Stimulated activated naive CD8-positive, alpha-beta T cell treated with anti-CD3 and anti-CD28 coated beads, Interleukin-15, Interleukin-2, amounts not matched to agents 100 ng/mL and 50 ng/mL, for 24 hours (primary cell): ENCODE measurements around the gene GINS2.

ENCODE experiments used
- H3K27ac Mint-ChIP-seq: one replicate; pipeline ENCODE4 v1.8.0; 2021; ENCODE audit warnings: mild to moderate bottlenecking, mixed read lengths
- H3K27me3 Mint-ChIP-seq: one replicate; pipeline ENCODE4 v1.8.0; 2021; ENCODE audit warnings: mixed read lengths
- H3K36me3 Mint-ChIP-seq: one replicate; pipeline ENCODE4 v1.8.0; 2021; ENCODE audit warnings: low read depth, mixed read lengths
- H3K4me1 Mint-ChIP-seq: one replicate; pipeline ENCODE4 v1.8.0; 2021; ENCODE audit warnings: low read depth, mixed read lengths
- H3K4me3 Mint-ChIP-seq: one replicate; pipeline ENCODE4 v1.8.0; 2021; ENCODE audit warnings: mild to moderate bottlenecking, mixed read lengths
- H3K9me3 Mint-ChIP-seq: one replicate; pipeline ENCODE4 v1.8.0; 2021; ENCODE audit warnings: mixed read lengths

Gene GINS2

DNA sequence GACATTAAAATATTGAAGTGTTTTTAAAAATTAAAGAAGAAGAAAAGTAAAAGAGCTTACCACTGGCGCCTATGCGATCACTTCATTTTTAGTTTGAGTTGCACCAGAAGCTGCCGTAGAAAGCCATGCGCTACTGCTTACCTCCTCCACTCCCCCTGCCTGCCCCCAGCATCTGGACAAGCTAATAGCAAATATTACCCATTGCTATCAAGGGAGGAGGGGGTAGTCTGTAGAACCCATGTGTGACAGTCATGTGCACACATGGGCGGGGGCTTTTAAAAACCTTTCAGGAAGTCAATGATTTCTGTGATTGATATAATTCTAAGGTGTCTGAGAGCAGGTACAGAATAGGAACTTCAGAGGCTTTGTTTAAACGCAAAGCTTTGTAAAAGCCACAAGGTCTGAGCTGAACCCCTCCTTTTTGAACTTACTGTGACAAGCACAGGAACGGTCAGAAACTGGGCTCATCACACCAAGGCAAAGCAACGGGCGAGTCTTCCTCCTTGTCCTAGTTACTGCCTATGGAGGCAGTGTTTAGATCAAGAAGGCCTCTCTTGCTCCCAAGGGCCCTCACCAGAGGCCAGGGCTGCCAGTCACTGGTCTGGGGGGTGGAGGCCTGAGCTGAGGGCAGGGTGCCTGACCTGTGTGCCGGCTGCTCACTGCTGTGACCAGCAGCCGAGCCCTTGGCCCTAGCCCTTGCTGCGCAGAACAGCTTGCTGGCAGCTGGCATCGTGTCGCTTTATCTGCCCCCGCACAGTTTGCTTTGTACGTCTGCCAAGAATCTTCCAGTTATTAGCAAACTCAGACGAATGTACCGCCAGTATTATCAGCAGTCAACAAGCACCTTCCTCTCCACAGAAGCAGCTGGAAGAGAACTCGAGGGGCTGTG is 15.0 kb downstream of the GINS2 start:
- Mint-ChIP-seq H3K4me1 (peaks cover 19% of the 10 kb centered on the region), H3K9me3 (no peaks in the 10 kb centered on the region), H3K27me3 (no peaks in the 10 kb centered on the region), H3K4me3 (no peak overlapping the region), H3K36me3 (peaks cover 78% of the 10 kb centered on the region), H3K27ac (no peak overlapping the region)

DNA sequence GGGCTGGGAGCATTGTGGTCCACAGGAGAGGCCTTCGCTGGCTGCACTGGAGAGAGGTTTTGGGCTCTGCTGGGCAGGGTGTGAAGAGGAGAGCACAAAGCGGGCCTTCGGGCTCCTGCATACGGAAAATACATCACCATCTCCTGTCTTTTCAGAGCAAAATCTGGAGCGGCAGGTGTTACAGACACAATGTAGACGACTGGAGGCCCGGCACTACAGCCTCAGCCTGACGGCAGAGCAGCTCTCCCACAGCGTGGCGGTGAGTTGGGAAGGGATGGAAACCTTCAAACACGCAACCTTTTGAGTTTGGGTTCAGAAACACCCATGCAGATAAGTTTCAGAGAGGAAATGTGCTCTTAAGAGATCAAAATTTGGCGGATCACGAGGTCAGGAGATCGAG is 17.9 kb downstream of the GINS2 start:
- H3K4me3 Mint-ChIP-seq, result no peak overlapping the region
- peaks cover 10% of the 10 kb centered on the region for H3K4me1 Mint-ChIP-seq
- H3K27ac Mint-ChIP-seq, result no peak overlapping the region
- no peaks in the 10 kb centered on the region for H3K9me3 Mint-ChIP-seq
- H3K27me3 Mint-ChIP-seq, result no peaks in the 10 kb centered on the region
- H3K36me3 Mint-ChIP-seq, result peaks cover 63% of the 10 kb centered on the region

DNA sequence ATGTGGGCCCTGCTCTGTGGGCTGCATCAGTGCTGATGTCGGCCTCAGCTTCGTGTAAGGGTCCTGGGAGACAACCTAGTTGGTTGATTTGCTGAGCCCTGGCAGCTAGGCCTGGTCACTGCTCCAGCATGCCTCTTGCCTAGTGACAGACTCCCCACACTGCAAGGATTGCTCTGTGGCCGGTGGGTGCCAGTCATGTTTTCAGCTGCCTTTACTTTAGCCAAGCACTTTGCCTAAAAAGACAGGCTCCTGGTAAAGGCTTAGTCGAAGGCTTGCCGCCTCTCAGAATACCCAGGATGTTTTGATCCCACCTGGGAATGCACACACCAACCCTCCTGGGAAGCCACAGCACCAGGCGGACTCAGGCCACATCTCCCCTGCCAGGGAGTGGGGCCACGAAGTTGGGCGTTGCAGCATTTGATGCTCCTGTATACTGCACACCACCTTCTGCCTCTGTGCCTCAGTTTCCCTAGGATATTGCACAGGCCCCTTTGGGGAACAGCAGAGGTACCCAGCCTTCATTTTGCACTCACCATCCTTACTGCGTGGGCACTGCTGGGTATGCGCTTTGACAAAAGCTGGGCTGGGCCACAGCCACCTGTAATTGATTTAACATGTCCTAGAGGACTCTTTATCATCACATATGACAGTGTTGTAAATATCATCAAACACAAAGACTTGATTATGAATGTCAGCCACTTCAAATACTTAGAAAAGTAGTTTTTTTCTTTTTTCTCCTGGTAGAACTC is 19.9 kb downstream of the GINS2 start:
- no peaks in the 10 kb centered on the region for H3K4me1 Mint-ChIP-seq
- H3K4me3 Mint-ChIP-seq, result no peak overlapping the region
- no peaks in the 10 kb centered on the region for H3K27me3 Mint-ChIP-seq
- H3K27ac Mint-ChIP-seq, result no peak overlapping the region
- H3K9me3 Mint-ChIP-seq, result no peaks in the 10 kb centered on the region
- H3K36me3 Mint-ChIP-seq, result peaks cover 56% of the 10 kb centered on the region

DNA sequence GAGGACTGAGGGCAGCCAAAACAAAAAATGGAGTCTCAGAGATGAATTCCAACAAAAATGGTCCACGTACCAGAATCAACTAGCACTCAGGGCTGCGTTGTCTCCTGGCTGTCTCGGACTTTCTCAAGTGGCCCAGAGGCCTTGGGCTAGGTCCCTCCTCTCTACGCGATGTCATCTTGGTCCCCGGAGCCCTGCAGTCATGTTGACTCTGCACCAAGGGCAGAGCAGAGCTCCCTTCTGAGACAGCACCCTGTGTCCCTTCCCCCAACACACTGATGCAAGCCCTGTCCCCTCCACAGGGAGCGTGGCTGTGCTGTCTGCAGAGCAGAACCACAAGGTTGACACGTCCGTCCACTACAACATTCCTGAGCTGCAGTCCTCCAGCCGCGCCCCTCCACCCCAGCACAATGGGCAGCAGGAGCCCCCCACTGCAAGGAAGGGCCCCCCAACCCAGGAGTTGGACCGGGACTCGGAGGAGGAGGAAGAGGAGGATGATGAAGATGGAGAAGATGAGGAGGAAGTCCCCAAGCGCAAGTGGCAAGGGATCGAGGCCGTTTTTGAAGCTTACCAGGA is 20.8 kb downstream of the GINS2 start:
- Mint-ChIP-seq H3K4me1 (no peaks in the 10 kb centered on the region), H3K9me3 (no peaks in the 10 kb centered on the region), H3K27ac (no peak overlapping the region), H3K27me3 (no peaks in the 10 kb centered on the region), H3K4me3 (no peak overlapping the region), H3K36me3 (peaks cover 57% of the 10 kb centered on the region)

DNA sequence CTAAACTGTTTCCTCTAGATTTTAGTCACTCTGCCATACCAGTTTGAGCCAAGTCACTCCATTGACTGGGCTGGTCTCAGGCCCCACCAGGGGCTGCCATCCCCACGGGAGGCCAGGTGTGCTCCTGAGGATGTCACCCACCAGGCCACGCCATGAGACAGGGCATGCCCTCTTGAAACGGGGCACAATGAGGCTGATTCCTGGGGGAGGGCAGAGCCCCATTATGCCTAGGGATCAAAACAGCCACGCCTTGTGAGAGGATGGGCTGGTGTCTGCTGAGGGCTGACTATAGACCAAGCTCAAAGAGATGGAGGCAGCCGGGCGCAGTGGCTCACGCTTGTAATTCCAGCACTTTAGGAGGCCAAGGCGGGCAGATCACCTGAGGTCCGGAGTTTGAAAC is 21.5 kb downstream of the GINS2 start:
- H3K9me3 Mint-ChIP-seq, result no peaks in the 10 kb centered on the region
- H3K36me3 Mint-ChIP-seq, result peaks cover 52% of the 10 kb centered on the region
- H3K4me1 Mint-ChIP-seq, result no peaks in the 10 kb centered on the region
- no peak overlapping the region for H3K4me3 Mint-ChIP-seq
- H3K27me3 Mint-ChIP-seq, result no peaks in the 10 kb centered on the region
- H3K27ac Mint-ChIP-seq, result peak overlapping the region; percentile 45

DNA sequence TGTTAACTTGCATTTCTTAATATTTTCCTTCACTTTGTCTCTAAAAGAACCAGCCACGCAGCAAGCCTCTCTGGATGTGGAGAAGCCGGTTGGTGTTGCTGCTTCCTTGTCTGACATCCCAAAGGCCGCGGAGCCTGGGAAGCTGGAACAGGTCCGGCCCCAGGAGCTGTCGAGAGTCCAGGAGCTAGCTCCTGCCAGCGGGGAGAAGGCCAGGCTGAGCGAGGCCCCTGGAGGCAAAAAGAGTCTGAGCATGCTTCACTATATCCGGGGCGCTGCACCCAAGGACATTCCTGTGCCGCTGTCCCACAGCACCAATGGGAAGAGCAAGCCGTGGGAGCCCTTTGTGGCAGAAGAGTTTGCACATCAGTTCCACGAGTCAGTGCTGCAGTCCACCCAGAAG is 22.8 kb downstream of the GINS2 start:
- no peak overlapping the region for H3K27ac Mint-ChIP-seq
- H3K27me3 Mint-ChIP-seq, result no peaks in the 10 kb centered on the region
- H3K4me3 Mint-ChIP-seq, result no peak overlapping the region
- H3K36me3 Mint-ChIP-seq, result peaks cover 47% of the 10 kb centered on the region
- H3K9me3 Mint-ChIP-seq, result no peaks in the 10 kb centered on the region
- no peaks in the 10 kb centered on the region for H3K4me1 Mint-ChIP-seq

DNA sequence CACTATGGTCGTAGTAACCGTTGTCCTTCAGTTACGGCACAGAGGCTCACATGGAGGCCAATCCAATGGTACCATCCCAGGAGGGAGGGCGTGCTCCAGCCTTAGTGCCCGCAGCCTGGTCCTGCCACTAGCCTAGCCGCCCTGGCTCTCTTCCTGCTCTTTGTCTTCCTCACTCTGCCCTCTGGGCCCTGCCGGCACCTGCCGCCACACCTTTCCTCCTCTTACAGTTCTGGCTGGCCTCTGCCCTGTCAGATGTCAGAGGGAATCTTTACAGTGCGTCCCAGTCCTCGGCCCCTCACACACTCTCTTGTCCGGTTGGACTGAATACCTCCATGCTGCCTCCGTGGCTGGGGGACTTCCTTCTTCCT is 23.4 kb downstream of the GINS2 start:
- Mint-ChIP-seq H3K27ac (no peak overlapping the region), H3K4me1 (no peaks in the 10 kb centered on the region)

DNA sequence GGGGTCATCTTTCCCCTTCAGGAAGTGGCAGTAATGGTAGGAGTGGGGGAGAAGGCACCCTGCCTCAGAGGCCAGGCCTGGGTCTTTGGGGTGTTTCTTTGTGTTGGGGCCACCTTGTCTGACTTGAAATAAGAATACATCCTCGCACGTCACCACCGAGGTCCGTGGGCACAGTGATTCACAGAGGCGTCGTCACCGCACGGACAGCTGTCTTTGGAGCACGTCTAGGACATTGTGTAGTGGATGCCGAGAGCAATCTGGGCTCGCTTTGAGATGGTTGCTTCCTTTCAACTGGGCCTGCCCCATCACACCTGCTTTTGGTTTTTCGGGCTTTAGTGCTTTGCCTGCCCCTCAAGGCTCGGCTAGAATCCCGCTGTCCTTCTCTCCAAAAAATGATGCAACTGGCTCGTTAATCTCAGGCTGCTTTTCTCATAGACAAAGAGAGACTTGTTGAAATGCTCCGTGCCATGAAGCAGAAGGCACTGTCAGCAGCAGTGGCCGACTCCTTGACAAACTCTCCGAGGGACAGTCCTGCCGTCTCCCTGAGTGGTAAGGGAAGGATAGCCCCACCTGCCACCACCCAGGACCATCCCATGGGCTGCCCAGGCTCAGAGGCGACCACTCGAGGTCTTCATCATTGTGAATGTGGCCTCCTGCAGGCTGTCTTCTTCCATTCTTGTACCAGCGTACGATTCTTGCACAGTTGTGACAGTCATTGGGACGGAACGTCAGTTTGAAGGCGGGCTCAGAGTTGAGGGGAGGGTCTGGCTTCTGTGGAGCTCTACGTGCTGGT is 24.0 kb downstream of the GINS2 start:
- Mint-ChIP-seq H3K27ac (no peak overlapping the region), H3K27me3 (no peaks in the 10 kb centered on the region), H3K9me3 (no peaks in the 10 kb centered on the region), H3K4me1 (no peaks in the 10 kb centered on the region), H3K4me3 (no peak overlapping the region), H3K36me3 (peaks cover 38% of the 10 kb centered on the region)

More for the DNA sequence above, 23.4 kb downstream of the GINS2 start:
- Mint-ChIP-seq H3K27me3 (no peaks in the 10 kb centered on the region), H3K4me3 (no peak overlapping the region), H3K9me3 (no peaks in the 10 kb centered on the region), H3K36me3 (peaks cover 41% of the 10 kb centered on the region)

DNA sequence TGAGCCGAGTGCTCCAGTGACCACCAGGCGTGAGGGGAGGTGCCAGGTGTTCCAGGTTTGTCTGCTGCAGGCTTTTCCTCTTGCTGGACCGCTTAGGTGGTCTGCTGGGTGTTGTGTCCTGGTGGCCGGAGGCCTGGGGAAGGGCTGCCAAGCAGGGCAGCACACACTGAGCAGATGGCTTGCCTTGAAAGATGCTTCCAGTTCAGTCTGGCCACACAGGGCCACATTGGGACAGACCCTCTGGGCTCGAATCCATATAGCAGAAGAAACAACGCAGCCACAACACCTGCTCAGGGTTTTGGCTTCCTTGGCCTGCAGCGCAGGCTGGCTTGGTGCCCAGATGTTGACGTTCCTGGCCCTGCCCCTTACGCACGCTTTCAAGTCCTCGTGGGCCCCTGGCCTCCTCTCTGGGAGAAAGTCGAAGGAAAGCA is 24.8 kb downstream of the GINS2 start:
- H3K4me3 Mint-ChIP-seq, result no peak overlapping the region
- no peak overlapping the region for H3K27ac Mint-ChIP-seq
- H3K9me3 Mint-ChIP-seq, result no peaks in the 10 kb centered on the region
- no peaks in the 10 kb centered on the region for H3K4me1 Mint-ChIP-seq
- peaks cover 39% of the 10 kb centered on the region for H3K36me3 Mint-ChIP-seq
- no peaks in the 10 kb centered on the region for H3K27me3 Mint-ChIP-seq

DNA sequence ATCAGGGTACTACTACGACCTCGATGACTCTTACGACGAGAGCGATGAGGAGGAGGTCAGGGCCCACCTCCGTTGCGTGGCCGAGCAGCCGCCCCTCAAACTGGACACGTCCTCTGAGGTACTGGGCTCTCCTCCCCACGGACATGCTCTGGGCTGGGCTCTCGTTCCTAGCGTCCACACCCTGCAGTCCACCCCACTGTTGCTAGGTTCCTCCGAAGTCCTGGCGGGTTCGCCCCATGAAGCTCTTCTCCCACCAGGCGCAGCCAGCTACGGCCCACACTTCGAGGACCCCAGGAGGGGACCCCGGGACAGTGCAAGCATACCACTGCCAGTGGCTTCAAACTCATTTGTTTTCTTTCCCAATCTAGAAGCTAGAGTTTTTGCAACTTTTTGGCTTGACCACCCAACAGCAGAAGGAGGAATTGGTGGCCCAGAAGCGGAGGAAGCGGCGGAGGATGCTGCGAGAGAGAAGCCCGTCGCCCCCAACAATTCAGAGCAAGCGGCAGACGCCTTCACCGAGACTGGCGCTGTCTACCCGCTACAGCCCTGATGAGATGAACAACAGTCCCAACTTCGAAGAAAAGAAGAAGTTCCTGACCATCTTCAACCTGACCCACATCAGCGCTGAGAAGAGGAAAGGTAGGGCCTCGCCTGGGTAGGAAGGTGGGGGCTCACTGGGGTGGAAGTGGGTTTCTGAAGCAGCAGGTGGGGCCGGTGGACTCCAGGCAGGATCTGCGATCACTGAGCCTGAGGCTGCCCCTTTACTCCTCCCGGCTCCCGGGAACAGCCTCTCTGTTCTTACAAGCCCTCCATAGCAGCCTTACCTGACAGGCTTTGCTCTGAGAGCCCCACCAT is 25.6 kb downstream of the GINS2 start:
- H3K9me3 Mint-ChIP-seq, result no peaks in the 10 kb centered on the region
- H3K27ac Mint-ChIP-seq, result no peak overlapping the region
- H3K4me3 Mint-ChIP-seq, result no peak overlapping the region
- no peaks in the 10 kb centered on the region for H3K4me1 Mint-ChIP-seq
- H3K27me3 Mint-ChIP-seq, result no peaks in the 10 kb centered on the region
- peaks cover 39% of the 10 kb centered on the region for H3K36me3 Mint-ChIP-seq

DNA sequence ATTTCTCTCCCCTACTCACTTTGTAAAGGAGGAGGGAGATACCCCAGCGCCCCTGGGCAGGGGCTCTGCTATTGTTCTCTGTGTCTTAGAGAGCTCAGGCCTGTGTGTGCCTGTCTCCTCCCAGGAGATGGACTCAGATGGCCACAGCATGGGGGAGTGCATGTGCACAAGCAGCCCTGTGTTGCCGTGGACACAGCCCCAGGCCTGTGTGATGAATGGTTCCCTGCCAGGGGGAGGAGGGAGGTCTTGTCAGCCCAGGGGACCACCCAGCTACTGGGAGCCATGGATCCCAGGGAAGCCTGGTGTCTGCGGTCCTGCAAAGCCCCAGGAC is 26.3 kb downstream of the GINS2 start:
- H3K36me3 Mint-ChIP-seq, result peaks cover 42% of the 10 kb centered on the region
- no peaks in the 10 kb centered on the region for H3K9me3 Mint-ChIP-seq
- no peaks in the 10 kb centered on the region for H3K27me3 Mint-ChIP-seq
- no peaks in the 10 kb centered on the region for H3K4me1 Mint-ChIP-seq
- no peak overlapping the region for H3K4me3 Mint-ChIP-seq
- no peak overlapping the region for H3K27ac Mint-ChIP-seq

DNA sequence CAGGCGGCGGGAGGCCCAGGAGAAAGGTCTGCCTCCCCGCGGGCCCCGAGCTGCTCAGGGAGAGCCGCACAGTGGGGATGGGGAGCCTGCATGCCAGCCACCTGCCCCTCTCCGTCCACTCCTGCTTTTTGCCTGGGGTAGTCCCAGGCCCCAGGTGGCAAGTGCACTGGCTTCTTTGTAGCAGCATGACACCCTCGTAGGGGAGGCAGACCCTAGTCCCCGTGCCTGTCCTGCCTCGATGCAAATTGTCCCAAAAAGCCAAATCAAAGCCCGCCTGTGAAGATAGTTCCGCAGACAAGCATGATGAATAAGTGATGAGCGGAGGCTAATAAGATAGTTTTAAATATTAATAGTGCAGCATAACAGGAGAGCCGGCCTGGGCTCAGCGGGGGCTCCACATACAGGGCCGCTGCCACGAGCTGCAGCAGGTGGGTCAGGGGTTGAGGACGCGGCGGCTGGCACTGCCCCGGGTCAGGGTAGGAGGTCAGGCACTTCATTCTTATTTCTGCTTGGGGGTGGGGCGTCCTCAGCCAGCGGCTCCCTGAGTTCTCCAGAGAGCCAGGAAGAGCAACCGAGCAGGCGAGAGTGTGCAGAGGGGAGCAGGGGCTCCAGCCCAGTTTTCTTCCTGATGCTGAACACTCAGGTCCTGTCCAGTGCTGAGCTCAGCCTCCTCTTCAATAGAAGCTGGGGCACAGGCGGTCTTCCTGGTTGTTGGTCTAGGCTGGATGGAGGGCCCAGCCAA is 26.8 kb downstream of the GINS2 start:
- H3K4me1 Mint-ChIP-seq, result no peaks in the 10 kb centered on the region
- no peaks in the 10 kb centered on the region for H3K27me3 Mint-ChIP-seq
- H3K9me3 Mint-ChIP-seq, result no peaks in the 10 kb centered on the region
- H3K4me3 Mint-ChIP-seq, result no peak overlapping the region
- peaks cover 42% of the 10 kb centered on the region for H3K36me3 Mint-ChIP-seq
- no peak overlapping the region for H3K27ac Mint-ChIP-seq

DNA sequence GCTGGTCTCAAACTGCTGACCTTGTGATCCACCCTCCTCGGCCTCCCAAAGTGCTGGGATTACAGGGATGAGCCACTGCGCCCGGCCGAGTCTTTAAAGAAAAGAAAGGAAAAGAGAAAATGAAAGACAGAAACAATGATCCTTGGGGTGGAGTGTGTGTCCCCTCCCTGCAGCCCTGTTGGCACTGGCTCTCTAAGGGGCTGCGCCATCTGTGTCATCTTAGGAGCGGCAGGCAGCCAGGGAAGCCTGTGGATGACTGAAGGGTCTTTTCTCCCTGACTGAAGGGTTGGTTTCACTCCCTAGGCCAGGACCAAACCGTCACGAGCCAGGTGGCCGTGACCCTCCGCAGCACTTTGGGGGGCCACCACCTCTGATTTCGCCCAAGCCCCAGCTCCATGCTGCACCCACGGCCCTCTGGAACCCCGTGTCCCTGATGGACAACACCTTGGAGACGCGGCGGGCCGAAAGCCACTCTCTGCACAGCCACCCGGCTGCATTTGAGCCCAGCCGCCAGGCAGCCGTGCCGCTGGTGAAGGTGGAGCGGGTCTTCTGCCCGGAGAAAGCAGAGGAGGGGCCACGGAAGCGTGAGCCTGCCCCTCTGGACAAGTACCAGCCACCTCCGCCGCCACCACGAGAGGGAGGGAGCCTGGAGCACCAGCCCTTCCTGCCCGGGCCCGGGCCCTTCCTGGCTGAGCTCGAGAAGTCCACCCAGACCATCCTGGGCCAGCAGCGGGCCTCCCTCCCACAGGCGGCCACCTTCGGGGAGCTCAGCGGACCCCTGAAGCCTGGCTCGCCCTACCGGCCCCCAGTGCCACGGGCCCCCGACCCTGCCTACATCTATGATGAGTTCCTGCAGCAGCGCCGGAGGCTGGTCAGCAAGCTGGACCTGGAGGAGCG is 27.7 kb downstream of the GINS2 start:
- no peaks in the 10 kb centered on the region for H3K27me3 Mint-ChIP-seq
- H3K9me3 Mint-ChIP-seq, result no peaks in the 10 kb centered on the region
- no peak overlapping the region for H3K27ac Mint-ChIP-seq
- H3K4me1 Mint-ChIP-seq, result no peaks in the 10 kb centered on the region
- peaks cover 37% of the 10 kb centered on the region for H3K36me3 Mint-ChIP-seq
- H3K4me3 Mint-ChIP-seq, result no peak overlapping the region
